HCT116 (cell line): ENCODE results near the gene MAPK8. TPM values are rescaled to one million over a fixed set of nuclear protein-coding genes. Genes with fewer than 3 reads are reported as not detected.

Experiments used
- ATAC-seq: fragments of 200-7000 bp; cut with Tn5 transposase; 2 replicates; pipeline ENCODE4 v1.9.1; 2020; ENCODE audit warnings: mild to moderate bottlenecking, moderate library complexity
- BruUV-seq: library from RNA; stranded (reverse); fragments of 400-500 nt; replicated peaks from 2 replicates; lab custom pipeline; 2021; lab: Mats Ljungman, UMichigan
- CTCF ChIA-PET: fragments of 300-600 bp; sonication (Branson Sonifier 250); formaldehyde crosslinking; loops from one replicate; lab custom pipeline; 2021; ENCODE audit warnings: antibody characterized with exemption; lab: Charles Lee
- POLR2A ChIA-PET: fragments of 300-600, 350-600 bp; sonication (Branson Sonifier 250); formaldehyde crosslinking; loops from one replicate; lab custom pipeline; 2021; ENCODE audit warnings: antibody characterized with exemption; lab: Charles Lee
- RAD21 ChIA-PET, 2 experiments: fragments of 300-600 bp; sonication (Branson Sonifier 250); formaldehyde crosslinking; loops; one replicate each; lab custom pipeline; 2023; ENCODE audit warnings: low total read pairs in 2 of 2; ENCODE audit not compliant: uncharacterized antibody in 2 of 2, unreplicated experiment in 2 of 2, low non-redundant PET in 1 of 2; lab: Charles Lee
- DNase-seq: peaks from one replicate; pipeline ENCODE4 v3.0.0-alpha.2; 2010; ENCODE audit warnings: low read depth, low spot score
- H2AFZ ChIP-seq: fragments of 200-600 bp; shearing (Covaris generic), sonication (generic); 2 replicates; pipeline ENCODE4 v1.6.1; 2017; ENCODE audit warnings: low read depth, mixed run types, mixed read lengths, antibody characterized with exemption, low read length; ENCODE audit not compliant: poor library complexity, severe bottlenecking
- H3K27ac ChIP-seq: 2 replicates; pipeline ENCODE4 v1.5.1; 2012; ENCODE audit warnings: low read depth, low read length
- H3K27me3 ChIP-seq: fragments of 200-600 bp; sonication (generic); 2 replicates; pipeline ENCODE4 v1.6.1; 2016; ENCODE audit warnings: mixed run types, low read length, mixed read lengths; ENCODE audit not compliant: insufficient read depth
- H3K36me3 ChIP-seq, 2 experiments: fragments of 200-500 bp in 1 of 2; fragments of 200-600 bp in 1 of 2; sonication (Bioruptor generic) in 1 of 2; sonication (generic) in 1 of 2; 2 replicates each; pipeline versions ENCODE4 v1.5.1 to v1.6.1; 2014 to 2016; ENCODE audit warnings: low read length in 2 of 2, inconsistent platforms in 1 of 2, mixed read lengths in 1 of 2, mixed run types in 1 of 2; ENCODE audit not compliant: insufficient read depth in 2 of 2, control insufficient read depth in 1 of 2
- H3K4me1 ChIP-seq, 2 experiments: fragments of 200-600 bp in 1 of 2; sonication (generic) in 1 of 2; 2 replicates each; pipeline versions ENCODE4 v1.5.1 to v1.6.1; 2012 to 2017; ENCODE audit warnings: low read length in 2 of 2, inconsistent platforms in 1 of 2, mild to moderate bottlenecking in 1 of 2, mixed read lengths in 1 of 2, mixed run types in 1 of 2, moderate library complexity in 1 of 2; ENCODE audit not compliant: insufficient read depth in 2 of 2, control insufficient read depth in 1 of 2
- H3K4me2 ChIP-seq: fragments of 200-600 bp; sonication (generic); 2 replicates; pipeline ENCODE4 v1.6.1; 2017; ENCODE audit warnings: mixed run types, low read length, mixed read lengths
- H3K4me3 ChIP-seq, 2 experiments: fragments of 200-600 bp in 1 of 2; sonication (generic) in 1 of 2; replicated peaks in 1 of 2; 2 replicates each; pipeline ENCODE4 v1.5.1; 2011 to 2016; ENCODE audit warnings: low read length in 2 of 2, control low read depth in 1 of 2, low read depth in 1 of 2, mild to moderate bottlenecking in 1 of 2, mixed read lengths in 1 of 2, mixed run types in 1 of 2
- H3K79me2 ChIP-seq: fragments of 200-600 bp; sonication (generic); 2 replicates; pipeline ENCODE4 v1.6.1; 2017; ENCODE audit warnings: mild to moderate bottlenecking, mixed run types, low read length, moderate library complexity, mixed read lengths; ENCODE audit not compliant: insufficient read depth
- H3K9ac ChIP-seq: fragments of 200-600 bp; sonication (generic); 2 replicates; pipeline ENCODE4 v1.6.1; 2016; ENCODE audit warnings: low read length, mixed read lengths
- H3K9me2 ChIP-seq: fragments of 200-600 bp; sonication (generic), shearing (Covaris generic); 2 replicates; pipeline ENCODE4 v1.6.1; 2017; ENCODE audit warnings: mixed run types, mild to moderate bottlenecking, moderate library complexity; ENCODE audit not compliant: insufficient read depth
- H3K9me3 ChIP-seq, 2 experiments: fragments of 200-500 bp in 1 of 2; fragments of 200-600 bp in 1 of 2; sonication (Bioruptor generic) in 1 of 2; sonication (generic) in 1 of 2; 2 replicates each; pipeline ENCODE4 v1.6.1; 2014 to 2017; ENCODE audit warnings: low read length in 2 of 2, mixed read lengths in 2 of 2, inconsistent platforms in 1 of 2, low read depth in 1 of 2, mild to moderate bottlenecking in 1 of 2, mixed run types in 1 of 2, moderate library complexity in 1 of 2; ENCODE audit not compliant: control insufficient read depth in 1 of 2, insufficient read depth in 1 of 2
- H4K20me1 ChIP-seq: fragments of 200-600 bp; sonication (generic), shearing (Covaris generic); 2 replicates; pipeline ENCODE4 v1.6.1; 2017; ENCODE audit warnings: mixed run types, mild to moderate bottlenecking, moderate library complexity; ENCODE audit not compliant: insufficient read depth
- ATF3 ChIP-seq: IDR thresholded peaks from 2 replicates; pipeline ENCODE4 v1.6.1; 2012
- CEBPB ChIP-seq: IDR thresholded peaks from 2 replicates; pipeline ENCODE4 v1.6.1; 2012; ENCODE audit warnings: low read depth
- CTCF ChIP-seq, 3 experiments: fragments of 200-600 bp in 1 of 3; sonication (generic) in 1 of 3; IDR thresholded peaks in 2 of 3; conservative IDR thresholded peaks in 1 of 3; 2 replicates each; pipeline ENCODE4 v1.5.1; 2012 to 2017; ENCODE audit warnings: low read depth in 2 of 3, low read length in 2 of 3, antibody characterized with exemption in 1 of 3, borderline replicate concordance in 1 of 3, control low read depth in 1 of 3, mild to moderate bottlenecking in 1 of 3, mixed read lengths in 1 of 3, mixed run types in 1 of 3, moderate library complexity in 1 of 3; ENCODE audit not compliant: insufficient read depth in 1 of 3
- EZH2 ChIP-seq: fragments of 200-600 bp; sonication (generic); IDR thresholded peaks from 2 replicates; pipeline ENCODE4 v1.6.1; 2017; ENCODE audit warnings: antibody characterized with exemption, mixed run types
- MAX ChIP-seq: IDR thresholded peaks from 2 replicates; pipeline ENCODE4 v1.6.1; 2012
- POLR2A ChIP-seq: IDR thresholded peaks from 2 replicates; pipeline ENCODE4 v1.7.0; 2011; ENCODE audit warnings: borderline replicate concordance; ENCODE audit not compliant: insufficient read depth, insufficient read length; ENCODE audit errors: extremely low read depth
- REST ChIP-seq: IDR thresholded peaks from 2 replicates; pipeline ENCODE4 v1.6.1; 2012; ENCODE audit warnings: low read depth
- SIN3A ChIP-seq: IDR thresholded peaks from 2 replicates; pipeline ENCODE4 v1.6.1; 2012; ENCODE audit warnings: low read depth
- SRF ChIP-seq: IDR thresholded peaks from 2 replicates; pipeline ENCODE4 v1.6.1; 2012; ENCODE audit warnings: low read depth
- YY1 ChIP-seq: IDR thresholded peaks from 2 replicates; pipeline ENCODE4 v1.6.1; 2011; ENCODE audit warnings: low read length, low read depth, moderate library complexity, mild to moderate bottlenecking; ENCODE audit not compliant: insufficient replicate concordance; ENCODE audit errors: extremely low read depth
- ZBTB33 ChIP-seq: IDR thresholded peaks from 2 replicates; pipeline ENCODE4 v1.6.1; 2011; ENCODE audit warnings: mild to moderate bottlenecking, low read length, moderate library complexity; ENCODE audit not compliant: insufficient replicate concordance; ENCODE audit errors: extremely low read depth
- ZFX ChIP-seq: fragments of 450-650 bp; IDR thresholded peaks from 2 replicates; pipeline ENCODE4 v1.6.1; 2017
- ZNF274 ChIP-seq: fragments of 200-500 bp; sonication (Bioruptor generic); IDR thresholded peaks from 2 replicates; pipeline ENCODE4 v1.6.1; 2014; ENCODE audit warnings: mild to moderate bottlenecking, low read depth, low read length, inconsistent platforms
- intact Hi-C: fragments of 100-400 bp; cut with micrococcal nuclease; formaldehyde crosslinking; loops from 2 replicates; pipeline ENCODE4 v1.10.0; 2022
- total RNA-seq: library from RNA; stranded (reverse); gene quantifications from one replicate; pipeline ENCODE4 v1.2.1, GENCODE V29; 2021; ENCODE audit not compliant: unreplicated experiment

The MAPK8 gene
- total RNA-seq, 1 experiment from 2014 or later, result 71.0 TPM

GRCh38 chr10:48484911-48485310 is 178.4 kb downstream of the MAPK8 start:
- Histone ChIP-seq H3K4me2 (no peak overlapping the region), H3K9me2 (no peaks in the 10 kb centered on the region), H3K9ac (no peak overlapping the region), H3K27me3 (no peaks in the 10 kb centered on the region), H3K9me3 (no peaks in the 10 kb centered on the region), H4K20me1 (no peaks in the 10 kb centered on the region), H3K36me3 (no peaks in the 10 kb centered on the region), H3K4me3 (no peak overlapping the region), H3K4me1 (no peaks in the 10 kb centered on the region), H2AFZ (no peak overlapping the region), H3K79me2 (no peaks in the 10 kb centered on the region), H3K27ac (no peak overlapping the region)
- no TSS peak for BruUV-seq
- intact Hi-C loops, result no loop called here
- ChIA-PET RAD21 (no interaction called here), CTCF (no interaction called here), POLR2A (no interaction called here)
- DNase-seq, result no peak
- TF ChIP-seq ZFX, result no peak
- TF ChIP-seq, all 23 proteins: peak for 0
- ATAC-seq, result no peak

- Histone ChIP-seq H3K27ac (no peak overlapping the region), H2AFZ (no peak overlapping the region), H3K4me1 (no peaks in the 10 kb centered on the region), H3K9me3 (no peaks in the 10 kb centered on the region), H3K27me3 (no peaks in the 10 kb centered on the region), H3K4me3 (no peak overlapping the region), H3K9me2 (no peaks in the 10 kb centered on the region), H3K36me3 (no peaks in the 10 kb centered on the region), H4K20me1 (no peaks in the 10 kb centered on the region), H3K4me2 (no peak overlapping the region), H3K9ac (no peak overlapping the region), H3K79me2 (no peaks in the 10 kb centered on the region)
- BruUV-seq, result no TSS peak
- ChIA-PET RAD21 (no interaction called here), CTCF (no interaction called here), POLR2A (no interaction called here)
- ATAC-seq, result no peak
- intact Hi-C loops, result no loop called here
- no peak for DNase-seq
- TF ChIP-seq MAX (no peak), POLR2A (no peak), REST (no peak), YY1 (no peak), SRF (no peak), ATF3 (no peak), SIN3A (no peak), EZH2 (no peak), ZBTB33 (no peak), CEBPB (no peak), CTCF (IDR thresholded peaks at IDR 0.05 in 2 of 3, conservative IDR thresholded peaks at IDR 0.05 in 1 of 3; ENCODE audit: borderline replicate concordance in 1 of 3, insufficient read depth in 1 of 3, low read depth in 2 of 3, low read length in 2 of 3) (no peak), ZNF274 (no peak)
Measured at GRCh38 chr10:48485711-48486110, 179.2 kb downstream of the MAPK8 start.
